ENCODE results near the gene NAV2. TPM values are rescaled to one million over a fixed set of nuclear protein-coding genes. Genes with fewer than 3 reads are reported as not detected.

NAV2 gene
- total RNA-seq, 1 experiment from 2014 or later = 32.3 TPM

DNA sequence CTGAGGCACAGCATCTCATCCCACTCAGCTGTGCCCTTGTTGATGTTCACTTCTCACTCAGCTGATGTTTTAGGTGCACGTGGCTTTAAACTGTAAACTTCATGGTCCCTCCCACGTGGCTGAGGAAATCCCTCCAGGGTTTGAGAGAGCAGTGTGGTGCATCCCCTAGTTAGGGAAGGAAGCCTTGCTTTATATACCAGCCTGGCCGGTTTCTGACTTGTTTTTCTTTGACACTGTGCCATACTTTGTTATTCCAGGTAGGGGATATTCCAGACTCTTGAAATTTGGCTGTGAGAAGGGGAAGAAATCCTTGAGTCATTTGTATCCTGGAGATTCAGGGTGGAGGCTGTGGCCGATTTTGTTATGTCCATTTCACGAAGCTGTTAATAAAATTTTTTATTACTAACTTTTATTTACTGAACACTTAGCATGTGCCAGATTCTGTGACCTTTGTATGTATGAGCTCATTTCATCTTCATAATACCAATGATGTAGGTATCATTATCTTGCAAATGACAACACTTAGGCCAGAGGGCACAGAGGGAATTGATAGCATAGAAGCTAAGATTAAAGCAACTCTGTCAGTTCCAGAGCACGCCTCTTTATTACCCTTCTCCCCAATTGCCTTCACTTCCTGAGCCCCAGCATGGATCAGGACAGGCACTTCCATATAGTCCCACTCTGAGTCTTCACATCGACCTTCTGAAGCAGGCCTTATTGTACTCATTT lies 116.6 kb downstream of the NAV2 start:
- DNase-seq (ENCODE audit: low read depth) = no peak

DNA sequence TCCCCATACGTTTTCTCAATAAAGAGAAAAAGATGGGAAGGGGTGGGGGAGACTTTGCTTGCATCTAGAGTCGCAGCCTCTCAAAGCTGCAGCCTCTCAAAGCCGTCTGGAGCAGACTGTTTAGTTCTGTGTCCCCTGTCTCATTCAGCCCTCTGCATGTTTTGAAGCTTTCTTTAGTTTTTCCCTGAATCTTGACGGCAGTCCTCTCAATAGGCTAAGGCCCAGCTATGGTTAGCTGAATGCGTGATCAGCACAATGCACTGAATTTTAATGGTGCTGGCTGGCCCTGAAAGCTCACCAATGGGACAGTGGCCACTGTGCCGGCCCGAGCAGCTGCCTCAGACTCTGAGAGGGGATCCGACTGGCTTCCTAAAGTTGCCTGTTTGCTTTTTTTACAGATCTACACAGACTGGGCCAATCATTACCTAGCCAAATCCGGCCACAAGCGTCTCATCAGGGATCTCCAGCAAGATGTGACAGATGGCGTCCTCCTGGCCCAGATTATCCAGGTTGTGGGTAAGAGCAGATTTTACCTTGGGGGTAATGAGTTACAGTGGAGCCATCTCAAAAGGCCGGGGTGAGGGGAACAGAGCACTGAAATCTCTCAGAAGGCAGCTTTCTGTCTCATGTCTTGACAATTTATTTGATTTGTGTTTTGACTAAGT lies 119.6 kb downstream of the NAV2 start:
- no peak for DNase-seq (ENCODE audit: low read depth)

DNA sequence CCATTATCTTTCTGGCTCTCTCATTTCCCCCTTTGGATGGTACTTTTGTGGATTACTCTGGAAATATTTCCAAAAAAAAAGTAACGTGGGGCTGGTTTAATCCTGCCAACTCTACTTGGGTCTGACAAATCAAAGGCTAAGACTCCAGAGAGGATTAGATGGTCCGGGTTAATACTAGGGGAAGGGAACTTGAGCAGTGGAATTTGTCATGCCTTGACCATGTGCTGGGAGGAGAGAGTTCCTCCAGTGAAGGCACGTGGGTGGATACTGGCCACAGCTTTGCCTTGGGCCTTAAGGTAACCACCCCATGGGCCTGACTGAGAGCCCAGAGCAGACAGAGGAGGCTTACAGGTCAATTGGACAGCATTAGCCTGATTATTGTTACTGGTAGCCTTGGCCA lies 120.3 kb downstream of the NAV2 start:
- DNase-seq (ENCODE audit: low read depth) = no peak

DNA sequence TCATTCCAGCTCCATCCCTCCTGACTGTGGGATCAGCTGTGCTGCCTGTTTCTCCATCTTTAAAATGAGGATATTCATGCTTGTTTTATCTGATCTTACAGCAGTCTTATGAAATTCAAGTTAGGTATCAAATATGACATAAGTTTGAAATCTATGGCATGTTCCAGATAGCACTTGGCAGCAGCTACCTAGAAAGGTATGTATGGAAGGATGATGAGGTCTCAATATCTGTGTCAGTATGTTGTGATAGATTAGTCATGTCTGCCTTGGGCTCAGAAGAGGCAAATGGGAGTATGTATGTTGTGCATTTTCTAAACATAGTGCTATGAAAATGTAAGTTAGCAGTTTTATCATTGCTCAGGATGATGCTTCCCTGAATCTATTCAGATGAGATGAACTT lies 122.1 kb downstream of the NAV2 start:
- no peak for DNase-seq (ENCODE audit: low read depth)

DNA sequence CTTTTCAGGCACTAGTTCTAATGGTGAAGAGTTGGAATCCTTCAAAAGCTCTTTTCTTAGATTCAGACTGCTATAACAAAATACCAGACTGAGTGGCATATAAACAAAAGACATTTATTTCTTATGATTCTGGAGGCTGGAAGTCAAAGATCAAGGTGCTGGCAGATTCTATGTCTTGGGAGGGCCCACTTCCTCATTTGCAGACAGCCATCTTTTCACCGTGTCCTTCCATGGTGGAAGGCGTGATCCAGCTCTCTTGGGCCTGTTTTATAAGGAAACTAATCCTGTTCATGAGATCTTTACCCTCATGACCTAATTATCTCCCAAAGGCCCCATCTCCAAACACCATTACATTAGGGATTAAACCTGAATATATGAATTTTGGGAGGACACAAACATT lies 124.0 kb downstream of the NAV2 start:
- no peak for DNase-seq (ENCODE audit: low read depth)

DNA sequence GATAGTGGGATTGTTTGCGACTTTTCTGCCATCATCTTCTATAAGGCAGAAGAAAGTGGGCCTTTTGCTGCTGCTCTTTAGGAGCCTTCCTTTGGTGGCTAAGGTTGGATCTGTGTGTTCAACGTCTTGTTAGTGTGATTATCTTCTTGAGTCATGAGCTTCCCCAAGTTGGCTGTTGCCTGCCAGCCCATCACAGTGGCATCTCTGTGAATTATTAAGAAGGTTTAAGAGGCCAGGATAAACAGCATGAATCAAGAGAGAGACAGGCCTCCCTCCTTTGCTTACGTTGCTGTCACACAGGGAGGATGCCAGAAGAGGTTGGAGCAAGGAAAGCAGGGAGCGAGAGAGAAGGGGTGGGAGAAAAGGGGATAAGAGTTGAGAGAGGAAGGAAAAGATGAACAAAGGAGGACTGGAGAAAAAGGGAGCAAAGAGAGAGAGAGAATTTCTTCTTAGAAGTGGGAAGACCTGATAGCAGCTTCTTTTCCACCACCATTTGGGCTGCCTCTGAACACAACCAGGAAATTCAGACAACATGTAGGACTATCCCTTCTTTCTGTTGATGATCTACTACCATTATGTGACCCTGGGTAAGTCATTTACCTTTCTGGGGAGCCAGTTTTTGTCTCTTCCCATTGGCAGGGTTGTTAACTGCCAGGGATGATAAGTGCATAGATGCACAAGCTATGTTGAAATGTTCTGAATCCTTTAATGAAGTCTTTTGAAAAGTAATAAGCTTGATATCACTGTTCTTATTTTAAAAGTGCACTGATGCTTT lies 126.5 kb downstream of the NAV2 start:
- DNase-seq (ENCODE audit: low read depth) = no peak

DNA sequence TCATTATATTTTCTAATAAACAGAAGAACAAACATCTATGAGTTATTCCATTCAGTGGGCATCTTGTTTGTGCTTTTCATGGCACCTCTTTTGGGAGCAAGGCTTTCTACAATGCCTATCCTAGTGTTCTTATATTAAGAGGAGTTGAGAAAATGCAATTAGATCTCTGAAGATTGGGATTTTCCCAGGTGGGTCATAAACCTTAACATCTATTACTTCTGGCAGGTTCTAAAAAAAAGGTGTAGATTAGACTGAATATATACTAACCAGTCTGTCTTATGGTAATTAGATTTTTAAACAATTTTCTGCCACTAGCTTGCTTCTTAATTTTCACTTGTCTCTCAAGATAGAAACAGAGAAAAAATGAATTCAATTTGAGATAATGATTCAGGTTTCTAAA lies 128.3 kb downstream of the NAV2 start:
- no peak for DNase-seq (ENCODE audit: low read depth)

- peak; percentile 82 for DNase-seq (ENCODE audit: low read depth)
These were observed 129.9 kb downstream of the NAV2 start for GRCh38 chr11:19842505-19842904.

DNA sequence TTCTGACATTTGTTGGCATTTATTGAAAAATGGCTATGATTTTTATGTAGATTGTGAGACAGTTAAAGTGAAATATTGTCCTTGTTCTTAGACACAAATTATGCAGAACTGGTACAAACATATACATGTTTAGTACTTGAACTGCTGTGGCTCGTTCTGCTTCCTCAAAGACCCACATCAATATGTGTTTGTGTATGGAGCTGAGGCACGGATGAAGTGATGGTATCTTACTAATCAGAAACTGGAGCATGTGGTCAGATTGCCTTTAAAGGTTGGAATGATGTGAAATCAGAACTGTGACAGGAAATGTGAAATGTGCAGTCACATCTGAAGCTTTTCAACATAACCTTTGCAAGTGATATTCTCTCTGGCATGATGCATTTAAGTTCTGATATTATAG lies 130.4 kb downstream of the NAV2 start:
- no peak for DNase-seq (ENCODE audit: low read depth)

- no peak for DNase-seq (ENCODE audit: low read depth)
These were observed 131.4 kb downstream of the NAV2 start for GRCh38 chr11:19844012-19844411.

DNA sequence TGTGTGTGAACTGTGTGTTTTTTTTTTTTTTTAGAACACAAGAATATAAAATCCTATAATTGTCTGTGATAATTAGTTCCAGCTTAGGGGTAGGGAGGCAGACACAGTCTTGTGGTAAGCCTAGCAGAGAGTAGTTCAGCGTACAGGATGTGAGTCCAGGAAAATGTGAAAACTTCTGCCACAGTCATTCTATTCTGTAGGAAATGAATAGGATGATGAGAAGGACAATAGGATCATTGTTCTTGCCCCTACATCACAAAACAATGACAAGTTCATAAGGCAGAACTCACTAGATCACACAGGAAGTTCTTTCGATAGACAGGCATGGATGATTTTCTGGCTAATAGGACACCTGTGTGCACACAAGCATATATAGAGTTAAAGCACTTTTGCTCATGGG lies 132.2 kb downstream of the NAV2 start:
- no peak for DNase-seq (ENCODE audit: low read depth)

DNA sequence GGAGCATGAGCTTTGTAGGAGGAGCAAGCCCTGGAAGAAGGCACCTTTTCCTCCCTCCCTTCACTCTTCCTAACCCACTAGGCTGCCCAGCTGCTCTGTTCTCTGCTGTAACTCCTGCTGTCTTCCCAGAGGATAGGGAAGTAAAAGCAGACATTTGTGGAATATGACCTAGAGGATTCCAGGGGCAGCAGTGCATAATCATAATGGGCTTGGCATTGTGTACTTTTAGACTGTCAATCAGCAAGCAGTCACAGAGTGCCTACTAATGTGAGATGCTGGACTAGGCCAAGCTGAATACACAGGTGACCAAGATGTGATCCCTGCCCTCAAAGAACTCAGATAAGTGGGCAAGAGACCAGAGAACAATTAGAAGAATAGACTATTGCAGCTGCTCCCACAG lies 133.0 kb downstream of the NAV2 start:
- DNase-seq (ENCODE audit: low read depth) = no peak

- DNase-seq (ENCODE audit: low read depth) = no peak
These were observed 134.1 kb downstream of the NAV2 start for GRCh38 chr11:19846654-19847305.

GRCh38 chr11:19848219-19848618 lies 135.6 kb downstream of the NAV2 start:
- no peak for DNase-seq (ENCODE audit: low read depth)

DNA sequence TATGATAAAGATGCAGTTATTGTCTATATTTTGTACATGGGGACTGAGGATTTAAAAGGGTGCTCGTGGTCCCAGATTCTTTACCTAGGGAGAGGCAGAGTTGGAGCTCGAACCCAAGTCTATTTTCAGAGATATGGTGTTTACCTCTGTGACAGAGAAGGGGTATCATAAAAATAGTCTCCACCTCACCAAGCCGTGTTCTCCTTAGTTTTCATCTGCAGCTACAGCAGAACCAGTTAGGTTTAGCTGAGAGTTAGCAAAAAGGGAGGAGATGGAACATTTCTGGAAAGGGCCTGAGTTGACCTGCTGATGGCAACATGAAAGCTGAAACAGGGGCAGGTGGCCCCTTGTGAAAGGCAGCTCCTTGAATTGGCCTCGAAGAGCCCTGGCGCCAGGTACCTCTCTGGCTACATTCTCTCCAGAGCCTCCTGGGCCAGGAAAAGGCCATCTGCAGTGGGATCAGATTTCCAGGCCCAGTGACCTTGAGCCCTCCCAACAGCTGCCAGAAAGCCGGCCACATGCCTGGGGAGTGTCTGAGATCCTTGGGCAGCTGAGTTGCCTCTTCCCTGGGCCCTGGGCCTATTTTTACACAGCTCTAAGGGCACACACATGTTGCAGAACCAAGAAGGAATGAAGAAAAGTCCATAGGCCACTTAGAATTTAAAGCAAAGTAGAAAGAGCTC lies 136.6 kb downstream of the NAV2 start:
- DNase-seq (ENCODE audit: low read depth) = peak; percentile 89

- DNase-seq (ENCODE audit: low read depth) = peak; percentile 48
These were observed 137.4 kb downstream of the NAV2 start for GRCh38 chr11:19849947-19850593.

DNA sequence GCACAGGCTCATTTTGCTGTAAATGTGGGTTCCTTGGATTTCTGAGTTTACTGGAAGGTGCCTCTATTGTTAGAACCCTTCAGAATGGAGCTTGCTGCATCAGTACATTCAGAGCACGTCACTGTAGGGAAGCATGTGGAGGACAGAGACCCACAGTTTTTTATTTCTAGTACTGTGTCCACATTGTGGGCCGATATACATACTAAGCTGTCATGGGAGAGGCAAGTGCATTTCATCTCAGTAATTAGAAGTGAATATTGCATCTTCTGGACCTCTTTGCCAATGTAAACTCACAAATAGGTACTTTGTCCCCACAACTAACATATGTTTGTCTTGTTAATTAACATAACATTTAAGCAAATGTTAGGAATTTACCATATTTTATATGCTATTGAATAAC lies 139.7 kb downstream of the NAV2 start:
- DNase-seq (ENCODE audit: low read depth) = no peak

DNA sequence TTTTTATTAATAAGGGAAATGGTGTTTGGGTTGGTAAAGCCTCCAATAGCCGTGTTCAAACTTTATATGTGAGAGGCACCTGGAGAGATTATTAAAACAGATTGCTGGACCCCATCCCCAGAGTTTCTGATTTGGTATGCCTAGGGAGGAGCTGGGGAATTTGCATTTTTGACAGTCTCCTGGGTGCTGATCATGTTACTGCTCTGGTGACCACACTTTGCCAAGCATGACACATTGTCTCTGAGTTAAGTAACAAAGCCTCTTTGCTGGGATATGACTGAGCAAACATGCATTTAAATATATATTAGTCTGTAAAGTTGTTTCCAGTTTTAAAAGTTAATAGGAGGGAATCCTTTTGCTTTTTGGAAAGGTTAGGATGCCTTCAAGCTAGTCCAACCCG lies 140.4 kb downstream of the NAV2 start:
- peak; percentile 66 for DNase-seq (ENCODE audit: low read depth)

DNA sequence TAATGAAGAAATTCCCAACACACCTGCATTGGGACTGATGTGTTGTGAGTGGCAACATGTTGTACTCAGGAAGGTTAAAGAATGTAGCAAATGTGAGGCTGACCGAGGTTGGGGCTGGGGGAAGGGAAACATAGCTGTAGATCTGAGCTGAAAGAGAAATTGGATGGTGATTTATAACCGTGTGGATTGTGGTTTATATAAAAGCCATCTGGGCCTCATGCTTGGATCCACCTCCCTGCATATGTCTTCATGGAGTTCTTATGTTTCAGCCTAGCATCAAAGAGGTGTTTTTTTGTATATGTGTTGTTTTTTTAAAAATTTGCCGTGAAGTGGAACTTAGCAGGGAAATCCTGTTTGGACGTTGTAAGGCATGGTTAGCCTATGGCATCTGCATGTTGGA lies 141.3 kb downstream of the NAV2 start:
- DNase-seq (ENCODE audit: low read depth) = no peak

- no peak for DNase-seq (ENCODE audit: low read depth)
These were observed 148.5 kb downstream of the NAV2 start for GRCh38 chr11:19861171-19861570.

GRCh38 chr11:19862091-19862490 lies 149.5 kb downstream of the NAV2 start:
- DNase-seq (ENCODE audit: low read depth) = no peak

All from LHCN-M2 (cell line).